CD4-positive, alpha-beta T cell treated with Interleukin-12 subunit alpha and Interleukin-12 subunit beta, for 1 hour (primary cell): ENCODE results near the gene RIN1.
A peak's percentile ranks its signal among the peaks of the same experiment; 100 is the strongest.

Experiments
- DNase-seq: peaks from one replicate; pipeline ENCODE4 v3.0.0-alpha.2; 2020

RIN1 gene

GRCh38 chr11:66293777-66294625 lies 42.2 kb downstream of the RIN1 start:
- DNase-seq = no peak

GRCh38 chr11:66293352-66293751 lies 42.9 kb downstream of the RIN1 start:
- no peak for DNase-seq

GRCh38 chr11:66292543-66293332 lies 43.5 kb downstream of the RIN1 start:
- DNase-seq = no peak

GRCh38 chr11:66291706-66292542 lies 44.3 kb downstream of the RIN1 start, which contains the start of gene TMEM151A:
TMEM151A (plus strand) TSS chr11:66291894; CDS start chr11:66292014, 120 bp downstream.
- DNase-seq = peak; percentile 44

GRCh38 chr11:66291303-66291705 lies 44.9 kb downstream of the RIN1 start:
- DNase-seq = no peak

- no peak for DNase-seq
These were observed 46.0 kb downstream of the RIN1 start for GRCh38 chr11:66290330-66290621.

- peak; percentile 83 for DNase-seq
These were observed 46.5 kb downstream of the RIN1 start for GRCh38 chr11:66289548-66290329.

- peak; percentile 99 for DNase-seq
These were observed 47.3 kb downstream of the RIN1 start, which contains the start of gene YIF1A for GRCh38 chr11:66288671-66289547. YIF1A (minus strand) TSS chr11:66289143; CDS start chr11:66288985, 158 bp downstream.

GRCh38 chr11:66287889-66288670 lies 48.2 kb downstream of the RIN1 start:
- DNase-seq = no peak

GRCh38 chr11:66287211-66287888 lies 48.9 kb downstream of the RIN1 start:
- no peak for DNase-seq

GRCh38 chr11:66286699-66287098 lies 49.5 kb downstream of the RIN1 start:
- no peak for DNase-seq

GRCh38 chr11:66285250-66285947 lies 50.8 kb downstream of the RIN1 start:
- no peak for DNase-seq

- DNase-seq = no peak
These were observed 51.6 kb downstream of the RIN1 start for GRCh38 chr11:66284526-66285078.

GRCh38 chr11:66283461-66284105 lies 52.7 kb downstream of the RIN1 start:
- no peak for DNase-seq

GRCh38 chr11:66282468-66283455 lies 53.5 kb downstream of the RIN1 start:
- DNase-seq = peak; percentile 99
